DMS 273 (cell line): ENCODE results near the gene ZNF239.
"Not testable (repeated sequence)": the region's sequence is repeated elsewhere in the genome, so short reads cannot be mapped to it uniquely, and the experiment has no call there.

Experiments
- DNase-seq: peaks from one replicate; lab custom pipeline; 2025; ENCODE audit not compliant: unreplicated experiment; lab: John Stamatoyannopoulos, UW

The ZNF239 gene

GRCh38 chr10:43574001-43574892 lies at the start of gene ZNF239:
Gene ZNF239 (minus strand): TSS chr10:43574616. CDS start chr10:43558079, 16,537 bp downstream.
- peak; percentile 88 for DNase-seq

DNA sequence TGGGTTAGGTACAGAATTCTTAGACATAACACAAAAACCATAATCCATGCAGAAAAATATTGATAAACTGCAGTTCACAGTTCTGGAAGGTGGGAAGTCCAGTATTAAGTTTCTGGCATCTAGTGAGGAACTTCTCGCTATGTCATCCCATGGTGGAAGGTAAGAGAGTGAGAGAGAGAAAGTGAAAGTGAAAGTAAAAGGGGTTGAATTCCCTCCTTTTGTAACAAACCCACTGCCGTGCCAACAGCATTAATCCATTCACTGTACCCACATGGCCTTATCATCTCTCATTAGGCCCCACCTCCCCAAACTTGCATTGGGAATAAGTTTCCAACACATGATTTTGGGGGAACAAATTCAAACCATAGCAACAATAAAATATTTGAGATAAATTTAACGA lies 48.9 kb upstream of the ZNF239 start:
- DNase-seq, result peak; percentile 18

- peak; percentile 1 for DNase-seq
Measured at GRCh38 chr10:43622038-43622437, 47.6 kb upstream of the ZNF239 start.

DNA sequence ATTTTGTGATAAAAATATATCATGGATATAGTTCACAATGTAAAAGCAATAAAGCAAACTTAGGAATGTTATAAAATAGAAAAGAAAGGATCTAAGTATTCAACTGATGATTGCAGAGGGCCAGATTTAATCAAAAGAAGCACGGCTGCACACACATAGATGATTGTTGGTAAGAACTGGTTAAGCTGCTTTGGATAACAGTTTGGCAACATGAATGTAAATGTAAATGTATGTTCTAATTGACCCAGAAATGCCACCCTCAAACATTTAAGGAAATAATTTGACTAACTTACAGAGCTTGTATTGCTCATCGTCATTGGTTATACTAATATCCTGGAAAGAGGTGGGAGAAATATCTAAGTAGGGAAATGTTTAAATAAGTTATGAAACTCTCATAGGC lies 45.0 kb upstream of the ZNF239 start:
- no peak for DNase-seq

DNA sequence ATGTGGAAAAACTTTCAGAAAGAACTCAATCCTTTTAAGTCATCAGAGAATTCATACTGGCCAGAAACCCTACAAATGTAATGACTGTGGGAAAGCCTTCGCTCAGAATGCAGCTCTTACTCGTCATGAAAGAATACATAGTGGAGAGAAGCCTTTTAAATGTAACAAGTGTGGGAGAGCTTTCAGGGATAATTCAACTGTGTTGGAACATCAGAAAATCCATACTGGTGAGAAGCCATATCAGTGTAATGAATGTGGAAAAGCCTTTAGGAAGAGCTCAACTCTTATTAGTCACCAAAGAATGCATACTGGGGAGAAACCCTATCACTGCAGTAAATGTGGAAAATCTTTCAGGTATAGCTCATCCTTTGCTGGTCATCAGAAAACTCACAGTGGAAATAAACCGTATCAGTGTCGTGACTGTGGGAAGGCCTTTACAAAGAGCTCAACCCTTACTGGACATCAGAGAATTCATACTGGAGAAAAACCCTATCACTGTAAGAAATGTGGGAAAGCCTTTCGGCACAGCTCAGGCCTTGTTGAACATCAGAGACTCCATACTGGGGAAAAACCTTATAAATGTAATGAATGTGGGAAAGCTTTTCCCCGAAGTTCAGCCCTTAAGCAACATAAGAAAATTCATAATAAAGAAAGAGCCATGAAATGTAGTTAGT lies 42.4 kb upstream of the ZNF239 start:
- DNase-seq, result no peak

DNA sequence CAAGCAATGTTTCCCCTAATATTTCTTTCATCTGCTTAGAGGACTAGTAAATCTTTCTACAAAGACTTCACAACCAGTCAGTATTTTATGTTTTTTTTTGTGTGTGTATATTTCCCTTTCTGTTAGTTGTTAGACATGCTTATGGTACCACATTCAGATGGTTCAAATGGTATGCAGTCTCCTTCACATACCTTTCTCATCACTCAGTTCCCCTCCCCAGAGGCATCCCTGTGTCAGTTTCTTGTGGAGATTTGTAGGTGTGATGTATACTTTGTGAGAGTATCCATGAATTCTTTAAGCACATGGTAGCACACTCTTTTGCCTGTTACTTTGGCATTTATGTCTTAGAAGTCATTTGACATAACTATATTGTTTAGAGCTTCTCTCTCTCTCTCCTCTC lies 36.2 kb upstream of the ZNF239 start:
- no peak for DNase-seq

- no peak for DNase-seq
Measured at GRCh38 chr10:43607199-43607573, 32.8 kb upstream of the ZNF239 start.

GRCh38 chr10:43606323-43607198 lies 32.1 kb upstream of the ZNF239 start, which contains the start of gene ZNF485:
Gene ZNF485 (plus strand): TSS chr10:43606438. CDS start chr10:43607051, 613 bp downstream.
- peak; percentile 76 for DNase-seq

- DNase-seq, result no peak
Measured at GRCh38 chr10:43605850-43606322, 31.5 kb upstream of the ZNF239 start.

- not testable (repeated sequence) for DNase-seq
Measured at GRCh38 chr10:43601576-43601975, 27.2 kb upstream of the ZNF239 start.

GRCh38 chr10:43599333-43599732 lies 24.9 kb upstream of the ZNF239 start:
- no peak for DNase-seq

- DNase-seq, result peak; percentile 27
Measured at GRCh38 chr10:43598446-43598845, 24.0 kb upstream of the ZNF239 start.

DNA sequence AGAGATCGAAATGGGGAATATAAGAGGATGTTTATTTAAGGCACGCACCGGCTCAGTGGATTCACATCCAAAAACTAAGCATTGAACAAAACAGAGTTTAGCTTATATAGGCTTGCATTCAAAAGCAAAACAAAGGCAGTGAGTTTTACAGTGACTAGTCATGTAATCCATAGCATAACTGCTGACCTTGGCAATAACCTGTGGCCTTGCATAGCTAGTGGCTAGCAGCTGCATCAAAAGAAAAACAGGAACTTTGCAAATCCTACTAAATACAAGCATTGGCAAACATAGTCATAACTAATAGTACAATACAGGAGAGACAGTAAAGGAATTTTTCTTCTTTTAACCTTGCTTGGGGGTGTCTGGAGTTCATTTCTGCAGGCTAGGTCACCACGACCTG lies 22.1 kb upstream of the ZNF239 start:
- DNase-seq, result no peak

DNA sequence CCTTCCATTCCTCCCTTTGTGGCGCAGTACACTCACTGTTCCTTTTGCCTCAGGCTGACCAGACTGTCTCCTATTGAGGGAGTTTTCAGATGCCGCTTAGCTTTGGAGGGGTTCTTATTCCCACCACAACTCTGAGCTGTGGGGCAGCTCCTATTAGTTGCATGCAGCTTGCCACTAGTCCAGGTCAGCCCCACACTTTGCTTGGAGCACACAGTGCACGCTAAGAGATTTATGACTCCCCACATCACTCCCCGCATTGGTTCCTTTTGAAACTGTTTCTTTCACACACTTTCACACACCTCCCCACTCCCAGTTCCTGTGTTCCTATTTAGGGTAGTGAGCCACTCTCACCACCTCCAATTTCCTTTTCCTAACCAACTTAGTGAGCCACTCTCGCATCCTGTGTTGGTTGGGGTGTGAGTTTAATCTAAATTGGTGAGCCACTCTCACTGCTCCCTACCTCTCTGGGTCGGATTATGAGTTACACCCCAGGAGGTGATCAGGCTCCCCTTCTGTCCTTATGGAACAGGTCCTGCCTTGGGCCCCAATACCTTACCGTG lies 21.4 kb upstream of the ZNF239 start:
- no peak for DNase-seq

DNA sequence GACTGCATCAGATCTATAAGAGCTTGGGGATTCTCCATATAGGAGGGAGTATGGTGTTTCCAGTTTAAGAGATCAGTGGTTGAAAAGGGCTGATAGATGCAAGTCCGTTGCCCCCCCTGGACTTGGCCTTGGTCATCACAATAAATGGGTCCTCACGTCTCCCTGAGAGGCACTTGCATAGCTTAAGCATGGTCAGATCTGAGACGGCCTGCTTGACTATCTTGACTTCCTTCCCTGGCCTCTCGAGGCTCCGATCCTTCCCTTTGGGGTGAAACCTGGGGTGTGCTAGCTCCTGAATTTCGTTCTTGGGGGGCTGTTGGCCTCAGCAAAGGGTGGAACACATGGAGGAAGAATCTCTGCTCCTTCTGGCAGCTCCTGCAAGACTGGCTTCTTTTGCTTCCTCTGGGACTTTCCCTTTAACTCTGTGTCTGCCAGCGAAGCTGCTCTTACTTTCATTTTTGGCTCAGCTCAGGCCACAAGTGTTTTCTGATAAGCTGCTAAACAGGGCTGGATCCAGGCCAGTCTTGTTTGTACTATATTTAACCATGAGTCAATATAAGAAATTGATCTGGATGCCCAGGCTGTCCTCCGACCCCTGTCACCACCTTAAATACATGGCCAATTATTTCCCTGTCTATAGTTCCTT lies 20.7 kb upstream of the ZNF239 start:
- no peak for DNase-seq

DNA sequence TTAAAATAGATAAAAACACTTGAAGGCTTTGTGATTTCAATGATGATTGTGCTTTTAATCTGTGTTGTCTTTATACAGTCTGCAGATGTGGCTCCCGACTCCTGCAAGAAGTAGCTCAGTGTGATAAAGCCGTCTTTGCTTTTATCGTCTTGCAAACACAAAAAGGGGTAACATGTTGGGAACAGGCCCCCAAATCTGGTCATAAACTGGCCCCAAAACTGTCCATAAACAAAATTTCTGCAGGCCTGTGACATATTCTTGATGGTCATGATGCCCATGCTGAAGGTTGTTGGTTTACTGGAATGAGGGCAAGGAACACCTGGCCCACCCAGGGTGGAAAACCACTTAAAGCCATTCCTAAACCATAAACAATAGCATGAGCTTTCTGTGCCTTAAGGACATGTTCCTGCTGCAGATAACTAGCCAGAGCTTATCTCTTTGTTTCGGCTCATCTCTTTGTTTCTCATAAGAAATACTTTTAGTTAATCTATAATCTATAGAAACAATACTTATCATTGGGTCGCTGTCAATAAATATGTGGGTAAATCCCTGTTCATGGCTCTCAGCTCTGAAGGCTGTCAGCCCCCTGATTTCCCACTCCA lies 17.0 kb upstream of the ZNF239 start:
- DNase-seq, result no peak

DNA sequence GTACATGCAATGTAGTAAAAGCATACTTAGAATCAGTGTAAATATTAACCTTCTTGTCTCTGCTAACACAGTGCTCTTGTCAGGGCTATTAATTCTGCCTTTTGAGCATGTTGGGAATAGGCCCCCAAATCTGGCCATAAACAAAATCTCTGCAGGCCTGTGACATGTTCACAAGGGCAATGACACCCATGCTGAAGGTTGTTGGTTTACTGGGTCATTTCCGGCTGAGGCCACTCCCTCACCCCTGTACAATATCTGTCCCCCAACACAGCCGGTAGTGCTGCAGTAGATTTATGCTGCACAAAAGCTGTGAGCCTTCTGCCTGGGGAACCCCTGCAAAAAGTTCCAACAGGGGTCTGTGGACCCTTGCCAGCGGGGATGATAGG lies 12.3 kb upstream of the ZNF239 start:
- not testable (repeated sequence) for DNase-seq

DNA sequence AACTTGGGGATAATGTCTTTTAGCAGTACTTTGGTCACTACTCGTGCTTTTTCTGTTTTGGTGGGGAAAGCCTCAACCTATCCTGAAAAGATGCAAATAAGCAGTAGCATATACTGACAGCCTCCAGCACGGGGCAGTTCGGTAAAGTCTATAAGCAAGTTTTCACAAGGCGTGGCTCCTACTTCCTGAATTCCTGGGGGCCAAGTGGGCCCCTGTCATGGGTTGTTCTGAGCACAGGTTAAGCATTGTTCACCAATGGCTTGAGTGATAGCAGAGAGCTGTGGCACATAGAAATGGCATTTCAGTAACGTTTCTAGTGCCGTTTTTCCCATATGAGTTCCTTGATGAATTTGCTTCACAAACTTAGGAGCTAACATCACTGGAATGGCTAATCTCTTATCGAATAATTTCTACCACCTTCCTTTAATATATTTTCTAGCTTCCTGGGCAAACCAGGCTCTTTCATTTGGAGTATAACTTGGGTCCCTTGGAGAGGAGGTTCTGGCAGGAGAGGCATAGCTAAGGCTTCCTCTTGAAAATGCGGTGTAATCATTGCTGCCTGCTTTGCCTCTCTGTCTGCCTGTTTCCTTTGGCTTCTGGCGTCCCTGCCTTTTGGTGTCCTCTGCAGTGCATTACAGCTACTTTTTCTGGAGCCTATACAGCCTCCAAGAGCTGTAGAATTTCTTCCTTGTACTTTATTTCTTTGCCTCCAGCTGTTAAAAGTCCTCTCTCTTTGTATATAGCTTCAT lies 11.7 kb upstream of the ZNF239 start:
- DNase-seq, result no peak

- no peak for DNase-seq
Measured at GRCh38 chr10:43585046-43585445, 10.6 kb upstream of the ZNF239 start.
